GM21423 (cell line): Measurements from ENCODE around the gene NFATC4.
"Not testable (repeated sequence)": the region's sequence is repeated elsewhere in the genome, so short reads cannot be mapped to it uniquely, and the experiment has no call there.

Source experiments
- ATAC-seq: cut with Tn5 transposase; IDR thresholded peaks from one replicate; pipeline ENCODE4 v1.9.1; 2021; ENCODE audit warnings: mild to moderate bottlenecking, moderate library complexity; ENCODE audit not compliant: unreplicated experiment

Gene NFATC4

DNA sequence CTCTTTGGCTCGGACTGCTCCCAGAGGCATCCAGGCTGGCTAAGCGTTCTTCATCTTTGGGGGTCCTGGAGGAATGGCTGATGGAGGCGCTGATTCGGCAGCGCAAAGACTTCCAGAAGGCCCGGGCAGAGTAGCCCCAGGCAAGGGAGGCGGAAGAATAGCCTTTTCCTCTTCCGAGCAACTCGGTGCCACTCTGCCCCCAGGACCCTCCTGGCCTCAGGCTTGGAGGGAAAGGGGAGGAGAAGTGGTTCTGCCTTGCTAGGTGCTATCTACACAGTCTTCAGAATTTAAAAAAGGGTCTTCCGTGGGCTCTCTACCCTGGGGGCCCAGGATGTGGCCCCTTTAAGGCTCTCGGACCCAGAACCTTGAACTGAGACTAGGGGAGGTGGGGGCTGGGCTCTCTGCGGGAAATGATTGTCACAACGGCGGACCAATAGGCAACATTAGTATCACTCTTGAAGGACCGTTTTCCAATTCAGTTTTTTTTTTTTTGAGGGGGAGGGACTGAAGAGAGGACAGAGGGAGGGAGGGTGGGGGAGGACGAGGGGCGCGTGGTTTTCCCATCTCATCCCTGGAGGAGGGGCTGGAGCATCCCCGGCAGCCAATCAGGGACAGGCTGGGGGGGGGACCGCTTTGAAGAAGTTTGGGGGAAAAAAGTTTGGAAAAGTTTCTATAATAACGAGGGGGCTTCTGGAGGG is at the start of gene NFATC4:
TSS of gene NFATC4 (plus strand) at position 671 of the 698 bp plus-strand sequence. CDS start 157 bp downstream, outside the sequence.
- ATAC-seq, result peak; percentile 5

DNA sequence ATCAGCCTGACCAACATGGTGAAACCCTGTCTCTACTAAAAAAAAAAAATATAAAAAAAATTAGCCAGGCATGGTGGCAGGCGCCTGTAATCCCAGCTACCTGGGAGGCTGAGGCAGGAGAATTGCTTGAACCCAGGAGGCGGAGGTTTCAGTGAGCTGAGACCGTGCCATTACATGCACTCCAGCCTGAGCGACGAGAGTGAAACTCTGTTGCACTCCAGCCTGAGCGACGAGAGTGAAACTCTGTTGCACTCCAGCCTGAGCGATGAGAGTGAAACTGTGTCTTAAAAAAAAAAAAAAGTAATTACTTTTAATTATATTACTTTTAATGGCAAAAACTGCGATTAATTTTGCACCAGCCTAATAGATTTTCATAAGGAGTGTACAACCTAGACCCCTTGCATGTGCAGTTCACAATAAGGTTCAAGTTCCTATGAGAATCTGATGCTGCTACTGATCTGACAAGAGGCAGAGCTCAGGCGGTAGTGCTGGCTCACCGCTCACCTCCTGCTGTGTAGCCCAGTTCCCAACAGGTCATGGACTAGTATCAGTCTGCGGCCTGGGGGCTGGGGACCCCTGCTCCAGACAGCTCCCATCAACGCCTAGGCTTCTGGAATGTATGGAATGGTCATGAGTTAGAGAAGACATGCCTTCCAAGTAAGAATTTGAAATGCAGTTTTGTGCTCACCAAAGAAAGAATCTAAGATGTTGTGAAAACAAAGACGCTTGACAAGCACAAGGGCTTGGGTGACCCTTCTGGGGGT is 46.6 kb upstream of the NFATC4 start:
- no peak for ATAC-seq

DNA sequence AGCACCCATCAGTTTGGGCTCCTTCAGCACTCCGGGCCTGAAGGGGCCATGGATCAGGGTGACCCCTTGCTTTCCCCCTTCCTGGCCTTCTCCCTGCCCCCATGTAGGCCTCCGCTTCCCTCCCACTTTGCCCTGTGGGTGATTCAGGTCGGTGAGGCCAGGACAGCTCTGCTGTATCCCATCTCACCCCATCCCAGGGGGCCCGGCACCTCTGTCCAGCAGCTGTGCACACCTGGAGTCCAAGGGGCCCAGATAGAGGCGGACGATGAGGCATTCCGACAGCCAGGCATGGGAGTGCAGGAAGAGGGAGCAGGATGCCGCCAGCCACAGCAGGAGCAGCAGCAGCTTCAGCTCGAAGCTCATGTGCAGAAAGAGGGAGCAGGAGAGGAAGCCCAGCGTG is 45.3 kb upstream of the NFATC4 start:
- no peak for ATAC-seq

DNA sequence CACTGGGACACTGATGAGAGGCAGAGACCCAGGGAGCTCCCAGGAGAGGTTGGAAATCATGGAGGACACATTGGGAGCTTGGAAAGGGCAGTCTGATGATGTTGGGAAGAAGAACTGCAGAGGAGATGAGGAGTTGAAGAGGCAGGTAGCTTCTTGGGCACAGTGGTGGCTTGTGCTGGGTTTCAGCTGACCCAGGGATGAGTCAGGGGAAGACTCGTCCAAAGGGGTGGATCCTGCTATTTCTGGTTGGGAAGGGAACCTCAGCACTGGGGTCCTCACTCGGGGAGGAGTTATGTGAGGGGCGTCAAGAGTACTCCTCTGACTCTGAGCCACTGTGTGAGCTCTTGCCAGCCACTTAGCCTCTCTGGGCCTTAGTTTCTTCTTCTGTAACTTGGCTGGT is 44.6 kb upstream of the NFATC4 start:
- no peak for ATAC-seq

DNA sequence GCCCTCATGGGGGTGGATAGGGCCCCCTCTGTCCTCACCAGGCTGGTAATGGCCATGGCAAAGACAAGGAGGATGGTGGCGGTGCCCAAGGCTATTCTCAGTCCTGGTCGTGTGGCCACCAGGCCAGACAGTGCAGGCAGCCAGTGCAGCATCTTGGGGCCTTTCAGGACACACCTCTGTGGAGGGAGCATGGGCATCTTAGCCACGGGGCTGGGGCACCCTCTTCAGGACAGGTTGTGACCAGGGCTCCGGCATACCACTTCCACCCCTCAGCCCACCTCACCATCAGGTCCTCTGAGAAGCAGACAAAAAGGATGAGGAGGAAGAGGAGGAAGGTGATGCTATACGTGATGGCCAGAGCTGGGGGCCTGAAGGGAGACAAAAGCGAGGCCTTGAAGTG is 44.0 kb upstream of the NFATC4 start:
- ATAC-seq, result no peak

DNA sequence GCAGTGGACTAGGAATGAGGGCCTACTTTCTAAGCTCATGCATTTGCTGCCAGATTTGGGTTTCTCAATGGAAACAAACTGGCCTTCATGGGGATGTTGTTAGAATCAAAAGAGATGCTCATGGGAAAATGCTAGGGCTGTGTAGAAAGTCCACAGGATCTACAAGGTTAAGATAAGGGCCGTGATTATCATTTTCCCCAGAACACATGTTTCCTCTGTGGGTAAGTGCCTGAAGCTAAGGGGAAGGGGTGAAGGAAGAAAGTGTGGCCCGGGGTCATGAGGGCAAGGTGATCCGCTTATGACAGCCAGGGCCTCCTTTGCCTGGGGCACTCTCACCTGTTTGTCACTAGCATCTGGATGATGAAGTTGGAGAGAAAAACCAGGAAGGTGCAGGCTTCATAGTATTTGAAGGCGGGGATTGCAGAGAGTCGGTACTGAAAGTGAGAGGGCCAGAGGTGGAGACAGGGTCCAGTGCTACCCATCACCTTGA is 42.9 kb upstream of the NFATC4 start:
- no peak for ATAC-seq

DNA sequence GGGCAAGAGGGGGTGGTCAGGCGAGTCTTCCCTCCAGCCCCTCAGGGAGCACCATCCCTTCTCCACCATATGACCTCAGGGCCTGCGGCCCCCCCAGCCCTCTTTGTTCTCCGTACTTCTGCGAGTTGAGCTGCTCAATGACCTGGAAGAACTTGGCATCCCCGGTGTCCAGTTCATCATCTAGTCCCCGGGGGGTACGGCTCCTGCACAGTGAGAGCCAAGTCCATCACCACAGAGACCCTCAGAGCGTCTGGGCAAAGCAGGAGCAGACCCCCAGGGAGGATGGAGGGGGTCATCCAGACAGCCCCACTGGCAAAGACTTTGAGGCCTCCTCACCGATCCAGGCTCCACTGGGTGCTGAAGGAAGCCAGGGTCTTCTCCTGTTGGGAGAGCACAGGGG is 42.0 kb upstream of the NFATC4 start:
- ATAC-seq, result no peak

DNA sequence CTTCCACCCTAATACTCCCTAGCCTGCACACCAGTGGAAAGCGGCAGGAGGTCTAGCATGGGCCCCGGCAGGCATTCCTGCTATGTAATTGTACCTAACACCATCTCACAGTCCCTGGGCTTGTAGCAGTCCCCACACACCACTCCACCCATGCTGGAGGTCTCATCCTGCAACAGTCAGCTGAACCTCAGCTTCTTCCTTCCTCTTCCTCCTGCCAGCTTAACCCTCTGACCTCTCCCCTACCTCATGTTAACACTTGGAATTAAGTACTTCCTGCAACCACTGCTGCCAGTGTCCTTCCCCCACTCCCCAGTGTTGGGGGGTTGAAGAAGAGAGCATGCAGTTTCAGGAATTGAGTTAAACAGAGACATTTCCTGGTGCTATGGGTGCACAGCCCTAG is 40.7 kb upstream of the NFATC4 start:
- no peak for ATAC-seq

DNA sequence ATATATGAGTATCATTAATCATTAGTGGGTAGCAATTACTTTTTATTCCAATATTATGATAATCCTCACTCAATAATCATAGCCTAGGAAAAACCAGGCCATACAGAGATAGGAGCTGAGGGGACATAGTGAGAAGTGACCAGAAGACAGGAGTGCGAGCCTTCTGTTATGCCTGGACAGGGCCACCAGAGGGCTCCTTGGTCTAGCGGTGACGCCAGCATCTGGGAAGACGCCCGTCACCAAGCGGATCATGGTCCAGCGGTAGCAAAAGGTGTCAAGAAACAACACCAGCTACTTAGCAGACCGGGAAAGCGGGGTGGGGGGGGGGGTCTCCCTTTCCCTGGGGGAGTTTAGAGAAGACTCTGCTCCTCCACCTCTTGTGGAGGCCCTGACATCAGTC is 40.1 kb upstream of the NFATC4 start:
- not testable (repeated sequence) for ATAC-seq

DNA sequence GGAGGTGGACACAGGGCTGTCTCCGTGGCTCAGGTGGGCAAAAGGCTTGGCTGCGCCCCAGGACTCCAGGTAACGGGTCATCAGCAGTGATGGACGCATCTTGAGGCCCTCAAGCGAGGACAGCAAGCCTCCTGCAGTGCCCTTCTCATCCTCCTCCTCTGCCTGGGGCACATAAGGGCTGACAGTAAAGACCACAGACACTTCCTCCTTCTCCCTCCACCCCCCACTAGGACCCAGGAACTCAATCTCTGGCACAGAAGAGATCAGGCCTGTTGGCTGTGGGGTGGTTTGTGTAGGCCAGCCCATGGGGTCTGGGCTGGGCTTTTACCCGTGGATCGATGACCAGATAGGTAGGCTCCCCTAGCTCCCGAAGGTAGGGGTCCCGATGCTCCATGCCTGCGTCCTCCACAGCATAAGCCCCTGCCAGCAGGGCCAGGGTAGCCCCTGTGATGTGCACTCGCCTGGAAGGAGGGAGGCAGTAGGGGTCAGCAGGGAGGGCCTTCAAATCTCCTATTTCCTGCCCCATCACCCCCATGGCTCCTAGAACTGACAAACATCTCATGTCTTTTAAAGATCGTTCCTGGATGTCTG is 38.8 kb upstream of the NFATC4 start:
- no peak for ATAC-seq

DNA sequence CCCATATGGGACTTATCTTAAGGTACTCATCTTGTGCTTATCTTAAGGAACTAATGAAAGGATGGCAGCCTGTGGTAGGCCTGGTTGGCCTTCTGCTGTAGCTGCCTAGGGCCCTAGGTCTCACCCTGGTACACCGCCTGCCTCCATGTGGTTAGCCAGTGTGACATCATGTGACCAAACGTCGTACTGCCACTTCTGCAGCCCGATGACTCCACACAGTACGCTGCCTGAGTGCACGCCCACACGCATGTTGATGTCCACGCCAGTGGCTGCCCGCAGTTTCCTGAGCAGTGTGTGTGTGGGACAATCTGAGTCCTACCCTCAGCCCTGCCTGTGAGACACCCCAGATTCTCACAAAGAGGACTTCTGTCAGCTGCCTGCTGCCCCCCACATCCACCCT is 38.2 kb upstream of the NFATC4 start:
- no peak for ATAC-seq

DNA sequence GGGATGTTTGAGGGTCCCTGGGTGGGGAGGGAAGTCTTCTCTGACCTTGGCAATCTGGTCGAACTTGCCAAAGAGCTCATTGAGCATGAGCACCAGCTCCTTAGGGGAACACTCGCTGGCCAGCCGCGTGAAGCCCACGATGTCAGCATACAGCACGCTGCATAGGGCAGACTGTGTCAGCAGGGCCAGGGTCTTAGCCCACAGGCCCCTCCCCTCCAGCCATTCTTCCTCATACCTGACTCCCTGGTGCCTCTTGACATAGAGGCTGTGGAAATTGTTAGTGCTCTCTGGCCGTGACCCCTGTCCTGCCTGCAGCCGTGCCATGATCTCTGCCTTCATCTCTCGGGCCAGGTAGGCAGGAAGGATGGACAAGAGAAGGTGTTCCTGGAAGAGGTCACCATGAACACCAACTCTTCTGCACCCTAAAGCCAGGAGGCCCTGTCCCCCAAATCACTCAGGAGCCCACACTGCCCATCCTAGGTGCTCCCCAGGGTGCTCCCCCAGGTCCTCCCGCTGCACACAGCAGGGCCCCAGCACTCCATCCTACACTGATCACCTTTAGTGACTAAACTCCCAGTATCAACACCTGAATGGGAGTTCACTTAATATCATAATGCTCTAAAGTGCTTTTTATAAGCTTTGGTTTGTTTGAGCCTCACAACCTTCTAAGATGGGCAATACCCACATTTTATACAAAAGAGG is 36.9 kb upstream of the NFATC4 start:
- no peak for ATAC-seq

DNA sequence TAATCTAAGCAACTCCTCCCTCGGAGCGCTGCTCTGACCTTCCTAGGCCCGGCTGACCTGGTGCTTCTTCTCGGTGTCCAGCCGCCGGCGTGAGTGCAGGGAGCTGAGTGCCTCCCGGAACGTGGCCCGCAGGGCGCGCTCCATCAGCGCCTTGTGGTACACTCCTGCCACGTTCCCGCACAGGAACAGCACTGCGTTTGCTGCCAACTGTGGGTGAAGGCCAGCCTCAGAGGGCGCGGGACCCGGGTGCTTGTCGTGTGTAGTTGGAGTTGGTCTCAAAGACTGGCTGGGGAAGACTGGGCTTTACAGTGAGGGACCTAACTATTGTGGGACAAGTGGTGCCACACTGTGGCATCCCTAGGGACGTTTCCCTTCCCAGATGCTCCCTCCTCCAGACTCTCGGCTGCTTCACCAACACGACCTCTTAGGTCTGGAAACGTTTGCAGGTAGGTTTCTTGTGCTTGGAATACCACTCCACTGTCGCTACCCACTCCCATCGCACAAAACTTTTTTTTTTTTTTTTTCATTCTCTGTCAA is 36.2 kb upstream of the NFATC4 start:
- no peak for ATAC-seq

DNA sequence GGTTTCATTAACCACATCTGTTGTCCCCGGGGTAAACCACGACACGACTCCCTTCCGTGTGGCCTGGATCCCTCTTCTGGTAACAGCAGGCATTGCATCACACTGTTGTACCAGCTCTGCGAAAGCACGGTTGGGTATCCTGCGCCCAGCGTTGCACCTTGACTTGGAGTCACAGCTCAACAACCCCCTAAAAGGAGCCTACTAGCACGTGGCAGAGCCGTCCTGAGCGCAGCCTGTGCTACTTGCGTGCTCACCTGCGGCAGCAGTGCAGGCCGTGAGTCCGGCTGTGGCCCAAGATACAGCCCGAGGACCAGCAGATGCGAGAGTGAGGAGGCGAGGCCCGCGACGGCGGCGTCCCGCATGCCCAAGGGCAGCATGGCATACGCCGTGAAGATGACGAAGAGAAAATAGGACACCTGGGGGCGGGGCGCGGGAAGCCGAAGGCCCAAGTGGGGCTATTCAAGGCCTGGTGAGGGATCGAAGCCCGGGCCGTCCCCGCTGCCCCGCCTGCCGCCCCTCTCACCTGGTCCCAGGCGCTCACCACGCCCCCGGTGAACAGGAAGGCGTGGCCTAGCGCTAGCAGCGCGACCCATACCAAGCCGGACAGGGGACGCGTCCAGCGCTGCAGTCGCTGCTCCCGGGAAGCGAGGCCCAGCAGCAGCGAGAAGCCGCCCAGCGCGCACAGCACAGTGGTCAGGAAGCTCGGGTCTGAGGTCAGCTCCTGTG is 35.6 kb upstream of the NFATC4 start:
- peak; percentile 86 for ATAC-seq

DNA sequence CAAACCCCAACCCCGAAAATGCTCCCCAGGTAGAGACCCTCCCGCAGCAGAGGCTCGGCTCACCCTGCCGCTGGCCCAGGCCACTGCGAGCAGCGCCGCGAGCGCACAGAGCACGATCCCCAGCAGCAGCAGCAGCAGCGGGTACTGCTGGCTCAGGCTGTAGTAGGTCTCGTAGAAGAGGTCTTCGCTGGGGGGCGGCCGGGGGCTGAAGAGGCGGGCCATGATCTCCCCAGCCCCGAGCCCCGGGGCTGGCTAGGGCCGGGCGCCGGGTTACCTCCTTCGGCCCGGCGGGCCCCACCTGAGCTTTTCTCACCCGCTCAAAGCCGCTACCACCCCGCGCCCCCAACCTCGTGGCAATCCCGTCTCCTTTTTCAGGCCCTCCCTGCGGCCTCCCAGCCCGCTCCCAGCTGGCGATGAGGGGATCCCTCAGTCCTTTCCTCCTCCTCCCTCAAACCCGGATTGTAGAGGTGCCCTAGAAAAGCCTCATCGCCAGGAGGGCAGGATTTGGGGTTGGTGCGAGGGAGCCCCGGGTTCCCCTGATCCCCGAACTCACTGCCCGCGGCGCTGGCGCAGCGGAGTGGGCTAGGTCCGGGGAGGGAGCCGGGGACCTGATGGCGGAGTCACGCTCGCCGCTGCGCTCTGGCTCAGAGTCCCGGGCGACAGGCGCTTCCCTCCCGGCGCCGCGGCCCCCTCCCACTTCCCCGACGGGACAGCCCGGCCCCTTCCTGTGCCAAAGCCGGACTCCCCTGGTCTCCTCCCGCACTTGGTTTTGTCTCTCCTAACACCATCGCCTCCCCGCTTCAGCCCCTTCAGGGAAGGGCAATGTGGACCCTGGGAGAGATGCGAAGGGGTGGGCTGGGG is 33.3 kb upstream of the NFATC4 start, which contains the start of gene ADCY4:
TSS of gene ADCY4 (minus strand) at position 641 of the 861 bp plus-strand sequence. CDS start at position 222, 419 bp downstream.
- no peak for ATAC-seq

DNA sequence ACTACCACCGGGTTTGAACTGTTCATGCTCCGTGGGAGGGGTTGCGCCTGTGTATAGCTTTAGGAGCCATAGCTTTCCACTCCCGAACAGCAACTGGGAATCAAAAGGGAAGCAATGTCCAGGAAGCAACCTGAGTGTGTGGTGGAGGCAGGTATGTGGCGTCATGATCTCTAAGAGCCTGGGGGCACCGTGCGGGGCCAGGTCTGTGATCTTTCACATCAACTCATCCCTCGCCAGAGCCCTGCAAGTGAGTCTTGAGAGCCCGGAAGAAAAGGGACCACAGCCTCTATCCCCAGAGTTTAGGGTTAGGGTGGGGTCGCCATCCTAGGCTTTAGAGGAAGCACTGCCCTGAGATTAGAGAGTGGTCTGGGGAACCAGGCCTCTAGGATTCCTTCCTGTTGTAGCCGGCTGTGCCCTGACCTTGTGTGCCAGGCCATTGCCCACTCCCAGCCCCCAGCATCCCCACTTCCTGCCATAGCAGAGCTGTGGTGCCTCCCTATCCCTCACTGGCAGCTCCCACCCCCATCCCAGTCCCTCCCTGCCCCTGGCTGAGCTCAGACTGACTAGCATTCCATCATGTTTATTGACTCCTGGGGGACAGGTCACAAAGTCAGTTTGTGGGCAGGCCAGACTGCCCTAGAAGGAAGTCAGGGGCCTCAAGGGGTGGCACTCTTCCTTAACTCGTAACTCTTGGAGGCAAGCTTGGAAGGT is 32.4 kb upstream of the NFATC4 start:
- ATAC-seq, result no peak

DNA sequence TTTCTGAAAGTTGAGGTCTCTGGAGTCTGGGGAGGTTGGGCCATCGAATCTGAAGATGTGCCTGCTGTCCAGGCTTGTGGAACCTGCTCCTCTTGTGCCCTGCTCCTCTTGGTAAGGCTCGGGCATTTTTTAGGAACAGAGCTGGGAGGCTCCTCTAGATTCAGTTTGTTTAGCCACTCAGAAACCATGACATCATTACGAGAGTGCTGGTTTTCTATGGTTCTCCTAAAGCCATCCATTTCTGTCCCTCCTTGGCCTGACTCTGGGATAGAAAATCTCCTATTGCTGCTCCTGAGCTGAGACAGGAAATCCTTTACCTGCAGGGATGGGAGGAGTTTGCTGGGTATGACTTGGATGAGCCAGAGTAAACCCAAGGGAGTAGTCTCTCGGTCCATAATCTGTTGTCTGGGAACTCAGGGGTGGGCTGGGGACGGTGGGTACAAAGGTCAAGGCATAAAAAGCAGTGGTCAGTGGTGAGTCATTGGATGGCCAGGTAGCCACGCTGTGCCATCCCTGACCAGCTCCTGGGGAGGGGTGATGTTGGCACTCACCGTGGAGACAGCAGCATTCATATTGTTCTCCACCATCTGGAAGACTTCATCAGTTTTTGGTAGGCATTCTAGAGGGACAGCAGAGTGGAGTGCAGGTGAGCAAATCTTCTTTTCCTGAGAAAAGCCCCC is 30.7 kb upstream of the NFATC4 start:
- ATAC-seq, result no peak

DNA sequence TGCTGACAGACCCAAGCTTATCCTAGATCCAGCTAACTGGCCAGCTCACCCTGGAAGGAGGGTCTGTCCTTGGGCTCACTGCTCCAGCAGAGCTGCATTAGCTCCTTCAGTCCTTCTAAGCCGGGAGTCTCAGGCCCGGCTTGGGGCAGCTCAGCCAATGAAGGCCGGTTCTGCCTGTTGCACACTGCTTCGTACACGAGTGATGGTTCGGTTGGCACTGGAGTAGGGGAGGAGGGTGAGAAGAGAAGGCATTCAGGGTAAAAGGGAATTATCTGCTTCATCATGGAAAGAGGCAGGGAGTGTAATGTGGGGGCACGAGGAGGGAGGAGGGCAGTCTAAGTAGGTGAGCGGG is 30.2 kb upstream of the NFATC4 start:
- ATAC-seq, result no peak
